Measurements from ENCODE around the gene STXBP1.

Gene STXBP1

DNA sequence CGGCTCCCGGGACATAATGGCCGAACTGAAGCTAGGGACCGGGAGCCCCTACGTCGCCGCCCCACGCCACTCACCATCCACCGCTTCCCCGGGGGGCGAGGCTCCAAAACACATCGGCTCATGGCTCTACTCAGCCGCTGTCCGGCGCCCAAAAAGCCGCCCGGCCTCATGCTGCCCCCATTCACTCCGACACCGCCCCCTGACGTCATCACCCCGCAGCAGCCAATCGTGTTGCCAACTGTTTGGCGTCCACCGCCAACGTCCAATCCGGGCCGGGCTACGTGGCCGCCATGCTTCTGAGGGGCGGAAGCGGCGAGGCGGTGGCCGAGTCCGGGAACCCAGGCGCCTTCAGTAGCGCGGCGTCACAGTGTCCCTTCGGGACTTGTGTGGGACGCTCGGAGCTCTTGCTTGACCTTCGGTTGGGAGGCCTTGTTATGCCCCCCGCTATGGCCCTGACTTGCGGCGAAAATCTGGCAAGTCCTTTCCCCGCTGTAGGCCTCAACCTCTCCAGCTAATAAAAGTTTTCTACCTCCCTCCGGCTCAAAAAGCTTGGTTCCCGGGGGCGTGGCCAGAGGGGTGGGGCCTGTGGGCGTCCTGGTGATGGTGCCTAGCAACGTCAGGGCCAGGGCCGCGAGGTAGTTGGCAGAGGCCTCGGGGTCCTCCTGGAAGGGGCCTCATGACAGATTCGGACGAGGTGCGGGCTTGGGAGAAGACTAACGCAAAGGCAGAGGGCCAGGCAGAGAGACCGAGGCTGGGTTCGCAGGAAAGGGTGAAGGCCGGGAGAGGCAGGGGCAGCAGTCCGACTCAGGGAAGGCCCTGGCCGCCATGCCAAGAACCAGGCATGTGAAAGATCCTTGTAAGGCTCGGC, 103.6 kb downstream of the STXBP1 start, which contains the start of the genes PTRH1 and TTC16:
Gene PTRH1 (minus strand): TSS at position 194 of the 868 bp plus-strand sequence. CDS start 24 bp downstream, at position 170.
Gene TTC16 (plus strand): TSS at position 610 of the 868 bp plus-strand sequence. CDS start 67 bp downstream, at position 677.
- no peaks in the 10 kb centered on the region for H3K9me3 Mint-ChIP-seq
- peaks cover 46% of the 10 kb centered on the region for H3K4me1 Mint-ChIP-seq
- peaks cover 20% of the 10 kb centered on the region for H3K36me3 Mint-ChIP-seq
- peak; percentile 94 for ATAC-seq
- peak within 1 kb of the TSS; percentile 95 for H3K27ac Mint-ChIP-seq
- peak; percentile 92 to 98 for DNase-seq (ENCODE audit: low spot score in 2 of 2)
- H3K4me3 Mint-ChIP-seq = peak within 1 kb of the TSS; percentile 94

DNA sequence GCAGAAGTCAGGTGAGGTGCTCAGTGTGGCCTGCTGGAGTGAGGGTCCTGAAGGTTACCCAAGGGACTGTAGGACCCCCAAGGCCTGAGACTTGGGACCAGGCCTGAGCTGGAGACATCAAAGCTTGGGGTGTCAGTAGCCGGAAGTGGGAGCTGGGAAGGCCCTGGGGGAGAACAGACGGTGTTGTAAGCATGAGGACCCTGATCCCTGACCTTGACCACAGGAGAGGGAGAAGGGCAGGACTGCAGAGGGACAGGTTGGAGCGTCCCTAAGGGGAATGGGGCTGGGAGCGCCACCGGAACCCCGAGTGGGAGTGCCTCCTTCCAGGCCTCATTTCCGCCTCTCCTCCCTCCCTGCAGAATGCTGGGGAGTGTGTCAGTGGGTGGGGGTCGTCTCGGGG, 104.3 kb downstream of the STXBP1 start:
- Mint-ChIP-seq H3K27ac (peak overlapping the region; percentile 95), H3K9me3 (no peaks in the 10 kb centered on the region), H3K4me1 (peaks cover 46% of the 10 kb centered on the region), H3K4me3 (peak overlapping the region; percentile 94), H3K36me3 (peaks cover 16% of the 10 kb centered on the region)
- DNase-seq (ENCODE audit: low spot score in 2 of 2) (no peak), ATAC-seq (no peak)

DNA sequence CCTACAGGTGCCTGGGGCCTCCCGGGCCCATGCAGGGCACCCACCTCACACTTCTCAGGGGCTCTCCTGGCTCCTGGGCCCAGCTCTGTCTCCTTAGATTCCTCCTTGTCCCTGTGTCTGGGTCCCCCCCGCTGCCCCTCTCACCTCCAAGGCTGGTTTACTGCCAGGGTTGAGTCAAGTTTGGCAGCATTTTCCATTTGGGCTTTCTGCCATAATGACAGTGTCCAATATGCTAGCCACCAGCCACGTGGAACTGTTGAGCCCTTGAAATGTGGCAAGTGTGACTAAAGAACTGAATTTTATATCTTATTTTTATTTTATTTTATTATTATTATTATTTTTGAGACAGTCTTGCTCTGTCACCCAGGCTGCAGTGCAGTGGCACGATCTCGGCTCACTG, 105.7 kb downstream of the STXBP1 start:
- H3K36me3 Mint-ChIP-seq = peaks cover 14% of the 10 kb centered on the region
- no peak for ATAC-seq
- H3K4me3 Mint-ChIP-seq = no peak overlapping the region
- H3K4me1 Mint-ChIP-seq = peaks cover 46% of the 10 kb centered on the region
- no peaks in the 10 kb centered on the region for H3K9me3 Mint-ChIP-seq
- no peak for DNase-seq (ENCODE audit: low spot score in 2 of 2)
- no peak overlapping the region for H3K27ac Mint-ChIP-seq

DNA sequence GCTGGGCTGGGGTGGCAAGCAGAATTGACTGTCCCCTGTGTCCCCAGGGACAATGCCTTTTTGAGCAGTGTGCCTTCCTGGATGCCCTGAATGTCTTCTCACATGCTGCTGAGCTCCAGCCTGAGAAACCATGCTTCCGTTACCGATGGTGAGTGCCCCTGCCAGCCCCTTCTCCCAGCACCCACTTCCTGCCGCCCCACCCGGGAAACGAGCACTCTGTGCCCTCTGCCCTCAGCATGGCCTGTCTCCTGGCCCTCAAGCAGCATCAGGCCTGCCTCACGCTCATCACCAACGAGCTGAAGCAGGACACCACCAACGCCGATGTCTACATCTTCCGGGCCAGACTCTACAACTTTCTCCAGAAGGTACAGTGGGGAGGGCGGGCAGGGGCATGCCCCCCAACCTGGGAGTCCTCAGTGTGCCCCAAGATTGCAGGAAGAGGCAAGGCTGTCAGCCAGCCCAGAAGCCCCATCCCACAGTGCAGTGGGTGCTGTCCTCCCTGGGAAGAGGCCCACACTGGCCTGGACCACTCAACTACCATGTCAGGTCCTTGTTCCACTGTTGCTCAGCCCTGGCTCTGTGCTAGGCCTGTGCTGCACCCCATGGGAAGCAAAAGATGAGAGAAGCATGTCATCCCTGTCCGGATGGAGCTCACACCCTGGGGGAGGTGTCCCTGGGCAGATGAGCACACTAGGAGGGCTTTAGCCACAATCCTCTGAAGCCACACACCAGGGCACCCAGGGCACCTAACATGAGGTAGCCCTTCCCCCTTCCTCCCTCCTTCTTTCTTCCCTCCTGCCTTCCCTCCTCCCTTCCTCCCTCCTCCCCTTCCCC, 108.2 kb downstream of the STXBP1 start:
- DNase-seq (ENCODE audit: low spot score in 2 of 2) = no peak
- Mint-ChIP-seq H3K9me3 (no peaks in the 10 kb centered on the region), H3K4me3 (peak overlapping the region; percentile 70), H3K27ac (peak overlapping the region; percentile 98), H3K4me1 (peaks cover 39% of the 10 kb centered on the region), H3K36me3 (peaks cover 12% of the 10 kb centered on the region)
- peak; percentile 35 for ATAC-seq

DNA sequence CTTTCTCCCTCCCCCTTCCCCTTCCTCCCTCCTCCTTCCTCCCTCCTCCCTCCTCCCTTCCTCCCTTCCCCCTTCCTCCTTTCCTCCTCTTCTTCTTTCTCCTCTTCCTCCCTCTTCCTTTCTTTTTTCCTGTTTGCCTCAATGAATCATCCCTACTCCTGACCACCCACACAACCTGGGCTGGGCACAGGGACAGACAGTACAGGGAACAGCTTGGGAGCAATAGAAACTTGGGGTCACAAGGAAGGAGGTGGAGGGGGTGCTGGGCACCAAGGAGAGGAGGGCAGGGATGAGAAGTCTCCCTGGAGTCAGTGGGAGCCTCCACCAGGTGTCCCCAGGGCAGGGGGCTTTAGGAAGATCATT, 108.8 kb downstream of the STXBP1 start:
- ATAC-seq = no peak
- no peak for DNase-seq (ENCODE audit: low spot score in 2 of 2)
- no peaks in the 10 kb centered on the region for H3K9me3 Mint-ChIP-seq

DNA sequence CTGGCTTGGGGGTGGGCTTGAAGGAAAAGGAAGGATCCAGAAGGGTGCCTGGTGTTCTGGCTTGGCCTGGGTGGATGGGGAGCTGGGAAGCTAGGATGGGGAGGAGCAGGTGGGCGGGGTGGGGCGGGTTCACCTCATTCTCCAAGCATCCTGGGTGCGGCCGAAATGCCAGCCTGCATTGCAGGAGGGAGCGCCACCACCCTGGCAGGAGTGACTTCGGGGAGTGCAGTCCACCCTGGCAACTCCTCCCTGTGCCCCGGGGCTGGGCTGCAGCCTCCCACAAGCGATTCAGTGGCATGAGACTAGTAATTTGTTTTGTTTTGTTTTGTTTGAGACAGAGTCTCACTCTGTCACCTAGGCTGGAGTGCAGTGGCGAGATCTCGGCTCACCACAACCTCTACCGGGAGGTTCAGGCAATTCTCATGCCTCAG, 109.3 kb downstream of the STXBP1 start:
- H3K27ac Mint-ChIP-seq = peak overlapping the region; percentile 98
- H3K4me3 Mint-ChIP-seq = peak overlapping the region; percentile 70
- ATAC-seq (peak; percentile 63), DNase-seq (ENCODE audit: low spot score in 2 of 2) (no peak)
- peaks cover 28% of the 10 kb centered on the region for H3K4me1 Mint-ChIP-seq
- no peaks in the 10 kb centered on the region for H3K9me3 Mint-ChIP-seq
- H3K36me3 Mint-ChIP-seq = peaks cover 7% of the 10 kb centered on the region

More for the DNA sequence above, 108.8 kb downstream of the STXBP1 start:
- Mint-ChIP-seq H3K4me1 (peaks cover 33% of the 10 kb centered on the region), H3K36me3 (peaks cover 7% of the 10 kb centered on the region), H3K4me3 (peak overlapping the region; percentile 70), H3K27ac (peak overlapping the region; percentile 98)

DNA sequence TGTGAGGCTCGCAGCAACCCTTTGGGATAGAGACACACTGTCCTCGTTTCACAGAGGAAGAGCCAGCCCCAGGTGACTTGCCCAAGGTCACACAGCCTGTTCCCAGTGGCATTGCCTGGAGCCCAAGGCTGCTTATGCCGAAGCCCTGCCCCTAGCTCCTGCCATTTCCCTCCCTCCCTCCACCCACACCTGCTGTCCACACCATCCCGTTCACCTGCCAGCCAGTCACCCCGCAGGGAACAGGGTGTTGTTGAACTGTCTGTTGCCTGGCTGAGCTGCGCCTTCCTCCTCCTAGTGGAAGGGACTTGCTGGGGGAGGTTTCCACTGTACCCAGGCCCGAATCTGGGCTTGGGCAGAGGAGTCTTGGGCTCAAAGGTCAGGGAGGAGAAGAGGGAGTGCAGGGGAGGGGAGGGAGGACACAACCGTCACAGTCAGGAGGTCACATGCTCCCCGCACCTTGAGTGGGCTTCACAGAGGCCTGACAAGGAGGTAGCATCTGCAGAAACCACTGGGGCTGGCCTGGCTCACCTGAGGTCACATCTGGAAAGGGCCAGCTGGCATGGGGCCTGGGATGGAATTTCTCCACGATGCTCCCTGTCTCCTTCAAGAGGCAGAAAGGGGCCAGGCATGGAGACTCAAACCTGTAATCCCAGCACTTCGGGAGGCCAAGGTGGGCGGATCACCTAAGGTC, 110.1 kb downstream of the STXBP1 start:
- Mint-ChIP-seq H3K27ac (peak overlapping the region; percentile 98), H3K36me3 (peaks cover 10% of the 10 kb centered on the region), H3K9me3 (no peaks in the 10 kb centered on the region), H3K4me3 (peak overlapping the region; percentile 70), H3K4me1 (peaks cover 27% of the 10 kb centered on the region)
- DNase-seq (ENCODE audit: low spot score in 2 of 2) (no peak), ATAC-seq (no peak)

DNA sequence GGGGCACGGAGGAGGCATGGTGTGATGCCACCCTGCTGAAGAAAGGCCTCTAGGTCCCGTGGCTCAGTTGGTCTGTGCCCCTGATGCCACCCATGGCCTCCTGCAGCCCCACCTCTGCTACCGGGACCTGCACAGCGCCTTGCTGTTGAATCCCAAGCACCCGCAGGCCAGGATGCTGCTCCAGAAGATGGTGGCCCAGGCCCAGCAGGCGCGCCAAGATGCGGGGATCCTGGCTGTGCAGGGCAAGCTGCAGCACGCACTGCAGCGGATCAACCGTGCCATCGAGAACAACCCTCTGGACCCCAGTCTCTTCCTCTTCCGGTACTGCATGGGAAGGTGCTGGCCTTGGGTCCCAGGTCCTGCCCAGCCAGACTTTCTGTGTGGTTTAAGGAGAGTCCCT, 110.9 kb downstream of the STXBP1 start:
- no peaks in the 10 kb centered on the region for H3K9me3 Mint-ChIP-seq
- peaks cover 13% of the 10 kb centered on the region for H3K36me3 Mint-ChIP-seq
- no peak overlapping the region for H3K4me3 Mint-ChIP-seq
- H3K27ac Mint-ChIP-seq = no peak overlapping the region
- H3K4me1 Mint-ChIP-seq = peaks cover 27% of the 10 kb centered on the region
- DNase-seq (ENCODE audit: low spot score in 2 of 2) (no peak), ATAC-seq (no peak)

DNA sequence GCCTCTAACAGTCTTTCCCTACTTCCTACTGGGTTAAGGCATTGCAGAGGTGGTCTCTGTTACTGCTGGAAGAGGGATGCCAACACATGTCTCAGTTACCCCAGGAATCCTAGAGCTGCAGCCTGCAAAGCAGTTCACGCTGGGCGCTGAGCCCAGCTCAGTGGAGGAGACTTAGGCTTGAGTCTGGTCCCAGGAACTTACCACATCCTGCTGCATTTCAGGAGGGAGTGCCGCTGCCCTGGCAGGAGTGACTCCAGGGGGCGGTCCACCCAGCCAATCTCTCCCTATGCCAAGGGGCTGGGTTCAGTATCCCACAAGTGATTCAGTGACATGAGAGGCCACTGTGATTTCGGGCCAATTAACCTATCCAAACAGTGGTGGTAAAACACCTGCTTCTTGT, 111.4 kb downstream of the STXBP1 start:
- H3K9me3 Mint-ChIP-seq = no peaks in the 10 kb centered on the region
- ATAC-seq = no peak
- DNase-seq (ENCODE audit: low spot score in 2 of 2) = no peak
- no peak overlapping the region for H3K4me3 Mint-ChIP-seq
- peaks cover 13% of the 10 kb centered on the region for H3K36me3 Mint-ChIP-seq
- no peak overlapping the region for H3K27ac Mint-ChIP-seq
- H3K4me1 Mint-ChIP-seq = peaks cover 27% of the 10 kb centered on the region

DNA sequence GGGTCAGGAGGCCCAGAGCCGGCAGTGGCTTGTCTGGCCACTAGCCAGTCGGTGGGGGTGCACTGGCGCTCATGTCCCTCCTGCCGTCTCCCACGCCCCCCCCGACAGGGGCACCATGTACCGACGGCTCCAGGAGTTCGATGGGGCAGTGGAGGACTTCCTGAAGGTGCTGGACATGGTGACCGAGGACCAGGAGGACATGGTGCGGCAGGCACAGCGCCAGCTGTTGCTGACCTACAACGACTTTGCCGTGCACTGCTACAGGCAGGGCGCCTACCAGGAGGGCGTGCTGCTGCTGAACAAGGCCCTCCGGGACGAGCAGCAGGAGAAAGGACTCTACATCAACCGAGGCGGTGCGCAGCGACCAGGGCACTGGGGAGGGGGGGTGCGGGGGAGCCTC, 111.9 kb downstream of the STXBP1 start:
- DNase-seq (ENCODE audit: low spot score in 2 of 2) (no peak), ATAC-seq (no peak)
- Mint-ChIP-seq H3K4me1 (peaks cover 27% of the 10 kb centered on the region), H3K27ac (no peak overlapping the region), H3K36me3 (peaks cover 13% of the 10 kb centered on the region), H3K9me3 (no peaks in the 10 kb centered on the region), H3K4me3 (no peak overlapping the region)

DNA sequence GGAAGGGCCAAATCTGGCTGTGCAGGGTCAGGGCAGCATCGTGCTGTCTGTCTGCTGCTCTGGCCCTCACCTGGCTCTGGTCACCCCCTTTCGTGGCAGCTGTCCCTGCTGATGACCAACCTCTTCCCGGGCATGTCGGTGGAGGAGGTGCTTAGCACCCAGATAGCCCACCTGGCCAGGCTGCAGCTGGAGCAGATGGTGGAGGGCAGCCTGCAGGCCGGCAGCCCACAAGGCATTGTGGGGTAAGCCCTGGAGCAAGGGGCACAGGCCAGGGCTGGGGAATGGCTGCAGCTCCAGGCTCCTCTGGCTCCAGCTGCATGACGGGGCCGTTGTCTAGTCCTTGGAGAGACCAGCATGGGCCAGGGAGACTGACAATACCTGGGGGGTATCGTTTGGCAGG, 114.8 kb downstream of the STXBP1 start:
- Mint-ChIP-seq H3K27ac (peak overlapping the region; percentile 45), H3K36me3 (peaks cover 6% of the 10 kb centered on the region), H3K4me3 (no peak overlapping the region), H3K4me1 (no peaks in the 10 kb centered on the region), H3K9me3 (no peaks in the 10 kb centered on the region)
- ATAC-seq (no peak), DNase-seq (ENCODE audit: low spot score in 2 of 2) (no peak)

DNA sequence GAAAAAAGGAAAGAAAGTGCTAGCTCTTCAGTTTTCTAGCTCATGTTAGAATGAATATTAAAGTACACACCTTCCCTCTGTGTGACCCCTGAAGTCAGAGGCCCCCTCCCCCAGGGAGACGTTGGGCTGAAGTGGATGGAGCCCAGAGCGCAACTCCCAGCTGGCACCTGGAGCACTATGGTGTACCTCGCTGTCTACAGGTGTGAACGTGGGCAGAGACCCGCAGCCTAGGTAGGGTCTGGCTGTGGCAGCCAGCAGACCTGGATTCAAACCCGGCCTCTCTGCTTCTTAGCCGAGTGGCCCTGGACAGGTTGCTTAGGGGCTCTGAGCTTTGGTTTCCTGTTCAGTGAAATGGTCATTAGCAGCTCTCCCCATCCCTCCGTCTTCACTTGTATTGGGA, 116.7 kb downstream of the STXBP1 start:
- peaks cover 18% of the 10 kb centered on the region for H3K36me3 Mint-ChIP-seq
- H3K9me3 Mint-ChIP-seq = no peaks in the 10 kb centered on the region
- no peak for DNase-seq (ENCODE audit: low spot score in 2 of 2)
- H3K4me1 Mint-ChIP-seq = peaks cover 4% of the 10 kb centered on the region
- no peak for ATAC-seq
- H3K27ac Mint-ChIP-seq = peak overlapping the region; percentile 64
- no peak overlapping the region for H3K4me3 Mint-ChIP-seq

DNA sequence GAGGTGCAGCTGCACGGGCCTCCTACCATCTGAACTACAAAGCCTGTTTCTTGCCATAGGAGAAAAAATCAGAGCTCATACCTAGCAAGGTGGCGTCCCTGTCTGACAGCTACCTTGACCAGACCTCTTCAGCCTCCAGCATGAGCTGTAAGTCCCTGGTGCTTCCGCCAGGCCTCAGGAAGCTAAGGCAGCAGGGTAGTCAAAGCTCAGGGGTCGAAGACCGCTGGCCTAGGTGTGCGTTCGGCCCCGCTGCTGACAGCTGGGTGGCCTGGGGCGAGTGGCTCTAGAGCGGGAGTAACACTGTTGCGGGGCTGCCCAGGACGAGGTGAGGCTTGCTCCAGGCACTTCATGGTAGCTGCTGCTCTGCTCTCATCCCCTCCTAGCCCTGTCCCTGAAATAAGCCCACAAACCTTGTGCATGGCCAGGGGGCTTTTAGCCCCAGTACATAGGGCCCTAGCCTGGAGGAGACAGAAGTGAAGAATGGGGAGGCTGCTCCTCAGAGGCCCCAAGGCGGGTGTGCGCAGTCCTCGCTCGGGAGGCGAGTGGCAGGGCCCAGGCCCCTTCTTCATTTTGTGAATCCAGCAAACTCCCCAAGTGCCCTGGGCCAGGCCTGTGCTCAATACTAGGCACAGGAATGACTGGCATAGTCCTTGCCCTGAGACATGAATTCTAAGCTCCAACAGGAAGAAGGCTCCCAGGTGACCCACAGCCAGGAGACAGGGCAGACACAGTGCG, 117.6 kb downstream of the STXBP1 start:
- DNase-seq (ENCODE audit: low spot score in 2 of 2) (no peak), ATAC-seq (no peak)
- Mint-ChIP-seq H3K27ac (peak overlapping the region; percentile 64), H3K4me1 (peaks cover 10% of the 10 kb centered on the region), H3K36me3 (peaks cover 21% of the 10 kb centered on the region), H3K4me3 (no peak overlapping the region), H3K9me3 (no peaks in the 10 kb centered on the region)

DNA sequence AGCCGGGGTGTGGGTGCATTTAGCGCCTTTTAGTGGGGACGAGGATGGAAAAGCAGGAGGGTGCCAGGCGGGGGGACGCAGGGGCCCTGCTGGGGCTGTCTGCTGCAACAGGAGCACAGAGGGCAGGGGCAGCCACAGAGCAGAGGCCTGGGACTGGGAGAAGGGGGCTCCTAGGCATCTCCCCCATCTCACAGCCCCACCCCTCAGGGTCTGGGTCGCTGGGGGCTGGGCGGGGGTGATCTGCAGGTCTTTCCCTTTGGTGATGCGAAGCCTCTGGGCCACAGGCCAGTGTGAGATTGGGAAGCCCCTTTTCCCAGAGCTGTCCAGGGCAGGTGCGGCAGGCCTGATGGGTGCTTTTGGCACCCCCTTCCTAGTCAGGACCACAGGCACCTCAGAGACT, 118.2 kb downstream of the STXBP1 start:
- Mint-ChIP-seq H3K9me3 (no peaks in the 10 kb centered on the region), H3K4me3 (no peak overlapping the region), H3K27ac (peak overlapping the region; percentile 64), H3K4me1 (peaks cover 10% of the 10 kb centered on the region), H3K36me3 (peaks cover 24% of the 10 kb centered on the region)
- ATAC-seq (no peak), DNase-seq (ENCODE audit: low spot score in 2 of 2) (no peak)
